ENCODE measurements around the gene ZNF853.

DNA sequence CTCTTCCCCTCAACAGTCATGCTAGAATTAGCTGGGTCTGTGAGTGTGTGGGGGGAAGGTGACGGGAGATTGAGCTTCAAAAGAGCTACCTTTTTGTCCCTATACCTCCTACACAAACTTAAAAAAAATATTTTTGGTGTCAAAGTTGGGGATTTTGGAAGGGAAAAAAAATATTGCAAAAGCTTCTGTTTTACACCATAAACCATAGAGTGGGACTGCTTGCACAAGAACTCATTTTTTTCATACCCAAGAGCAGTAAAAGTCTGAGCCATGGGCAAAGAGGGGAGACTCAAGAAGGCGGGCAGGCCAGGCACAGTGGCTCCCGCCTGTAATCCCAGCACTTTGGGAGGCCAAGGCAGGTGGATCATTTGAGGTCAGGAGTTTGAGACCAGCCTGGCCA, 47.5 kb upstream of the ZNF853 start:
- TF ChIP-seq EZH2 (IDR thresholded peaks at IDR 0.05; ENCODE audit: borderline replicate concordance) (no peak), EZH2phosphoT487 (IDR thresholded peaks at IDR 0.05; ENCODE audit: low read depth, severe bottlenecking, unreplicated experiment) (no peak)

All from hepatocyte (in vitro differentiated cells).